ENCODE data around the gene CDSN.

GRCh38 chr6:31074401-31074800 lies 45.8 kb downstream of the CDSN start:
- TF ChIP-seq CTCF (IDR thresholded peaks at IDR 0.05) (no peak), POLR2A (IDR thresholded peaks at IDR 0.05) (no peak), POLR2AphosphoS5 (IDR thresholded peaks at IDR 0.05; ENCODE audit: insufficient read depth in 1 of 2, low read depth in 1 of 2) (no peak)
